ENCODE results near the gene GPR173.

GPR173 gene

DNA sequence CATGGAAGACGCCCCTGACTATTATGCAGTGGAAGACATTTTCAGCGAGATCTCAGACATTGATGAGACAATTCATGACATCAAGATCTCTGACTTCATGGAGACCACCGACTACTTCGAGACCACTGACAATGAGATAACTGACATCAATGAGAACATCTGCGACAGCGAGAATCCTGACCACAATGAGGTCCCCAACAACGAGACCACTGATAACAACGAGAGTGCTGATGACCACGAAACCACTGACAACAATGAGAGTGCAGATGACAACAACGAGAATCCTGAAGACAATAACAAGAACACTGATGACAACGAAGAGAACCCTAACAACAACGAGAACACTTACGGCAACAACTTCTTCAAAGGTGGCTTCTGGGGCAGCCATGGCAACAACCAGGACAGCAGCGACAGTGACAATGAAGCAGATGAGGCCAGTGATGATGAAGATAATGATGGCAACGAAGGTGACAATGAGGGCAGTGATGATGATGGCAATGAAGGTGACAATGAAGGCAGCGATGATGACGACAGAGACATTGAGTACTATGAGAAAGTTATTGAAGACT, 37.2 kb downstream of the GPR173 start:
- TF ChIP-seq, protein P1, sequence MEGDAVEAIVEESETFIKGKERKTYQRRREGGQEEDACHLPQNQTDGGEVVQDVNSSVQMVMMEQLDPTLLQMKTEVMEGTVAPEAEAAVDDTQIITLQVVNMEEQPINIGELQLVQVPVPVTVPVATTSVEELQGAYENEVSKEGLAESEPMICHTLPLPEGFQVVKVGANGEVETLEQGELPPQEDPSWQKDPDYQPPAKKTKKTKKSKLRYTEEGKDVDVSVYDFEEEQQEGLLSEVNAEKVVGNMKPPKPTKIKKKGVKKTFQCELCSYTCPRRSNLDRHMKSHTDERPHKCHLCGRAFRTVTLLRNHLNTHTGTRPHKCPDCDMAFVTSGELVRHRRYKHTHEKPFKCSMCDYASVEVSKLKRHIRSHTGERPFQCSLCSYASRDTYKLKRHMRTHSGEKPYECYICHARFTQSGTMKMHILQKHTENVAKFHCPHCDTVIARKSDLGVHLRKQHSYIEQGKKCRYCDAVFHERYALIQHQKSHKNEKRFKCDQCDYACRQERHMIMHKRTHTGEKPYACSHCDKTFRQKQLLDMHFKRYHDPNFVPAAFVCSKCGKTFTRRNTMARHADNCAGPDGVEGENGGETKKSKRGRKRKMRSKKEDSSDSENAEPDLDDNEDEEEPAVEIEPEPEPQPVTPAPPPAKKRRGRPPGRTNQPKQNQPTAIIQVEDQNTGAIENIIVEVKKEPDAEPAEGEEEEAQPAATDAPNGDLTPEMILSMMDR (IDR thresholded peaks at IDR 0.05), result no peak
- H3K27ac ChIP-seq, result peak overlapping the region; percentile 61
- H3K9me3 ChIP-seq (ENCODE audit: control insufficient read depth, low read length), result no peaks in the 10 kb centered on the region
- H3K79me2 ChIP-seq, result peaks cover 2% of the 10 kb centered on the region
- H3K27me3 ChIP-seq (ENCODE audit: control insufficient read depth, insufficient read depth, low read length), result no peaks in the 10 kb centered on the region
- no peak overlapping the region for H2AFZ ChIP-seq
- no peaks in the 10 kb centered on the region for H3K36me3 ChIP-seq (ENCODE audit: control insufficient read depth, insufficient read depth, low read length)
- H3K4me3 ChIP-seq (ENCODE audit: low read depth, low read length), result no peak overlapping the region
- H3K9ac ChIP-seq, result no peak overlapping the region
- H3K4me1 ChIP-seq, result peaks cover 16% of the 10 kb centered on the region
- H3K4me2 ChIP-seq (ENCODE audit: low read length), result no peak overlapping the region

DNA sequence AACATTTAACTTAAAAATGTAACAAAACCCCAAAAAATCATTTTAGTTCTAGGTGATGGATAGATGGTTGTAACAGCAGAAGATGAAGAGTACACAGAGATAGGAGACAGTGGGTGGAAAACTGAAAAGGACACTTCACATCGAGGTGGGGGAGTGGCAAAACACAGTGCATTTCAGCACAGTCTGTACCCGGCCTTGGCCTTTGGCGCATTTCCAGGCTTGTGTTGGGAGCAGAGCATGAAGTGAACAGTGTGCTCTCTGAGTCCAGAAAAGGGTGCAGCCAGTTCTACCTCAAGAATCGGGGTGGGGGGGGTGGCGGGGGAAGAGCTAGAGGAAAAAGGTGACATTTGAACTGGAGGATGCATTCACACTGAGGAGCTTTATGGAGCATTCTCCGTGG, 37.9 kb downstream of the GPR173 start:
- Histone ChIP-seq H3K9ac (no peak overlapping the region), H3K9me3 (ENCODE audit: control insufficient read depth, low read length) (no peaks in the 10 kb centered on the region), H3K36me3 (ENCODE audit: control insufficient read depth, insufficient read depth, low read length) (no peaks in the 10 kb centered on the region), H3K27me3 (ENCODE audit: control insufficient read depth, insufficient read depth, low read length) (no peaks in the 10 kb centered on the region), H3K4me1 (peaks cover 16% of the 10 kb centered on the region), H3K4me3 (ENCODE audit: low read depth, low read length) (no peak overlapping the region), H3K79me2 (peaks cover 2% of the 10 kb centered on the region), H2AFZ (no peak overlapping the region), H3K4me2 (ENCODE audit: low read length) (no peak overlapping the region), H3K27ac (peak overlapping the region; percentile 62)
- TF ChIP-seq, protein P1 (IDR thresholded peaks at IDR 0.05), result no peak

DNA sequence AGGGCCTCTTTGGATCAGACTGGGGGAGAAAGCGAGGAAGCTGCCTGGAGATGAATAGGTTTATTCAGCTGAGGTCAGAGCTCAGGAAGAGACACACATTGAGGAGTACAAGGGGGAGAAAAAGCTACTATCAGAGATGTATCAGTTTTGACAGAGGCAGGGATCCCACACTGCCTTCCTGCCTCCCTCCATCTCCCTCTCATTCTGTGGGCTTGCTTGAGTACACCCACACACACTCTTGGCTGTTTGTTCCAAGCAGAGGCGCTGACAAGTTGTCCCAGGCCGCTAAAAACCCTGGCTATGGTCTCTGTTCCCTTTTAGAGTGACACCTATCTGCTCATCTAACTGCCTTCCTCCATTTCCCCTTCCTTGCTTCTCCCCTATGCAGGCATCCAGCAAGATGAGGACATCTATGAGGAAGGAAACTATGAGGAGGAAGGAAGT, 38.8 kb downstream of the GPR173 start:
- Histone ChIP-seq H3K27me3 (ENCODE audit: control insufficient read depth, insufficient read depth, low read length) (no peaks in the 10 kb centered on the region), H3K4me3 (ENCODE audit: low read depth, low read length) (no peak overlapping the region), H3K4me2 (ENCODE audit: low read length) (no peak overlapping the region), H3K9ac (no peak overlapping the region), H2AFZ (no peak overlapping the region), H3K4me1 (peaks cover 16% of the 10 kb centered on the region), H3K79me2 (peaks cover 2% of the 10 kb centered on the region), H3K9me3 (ENCODE audit: control insufficient read depth, low read length) (no peaks in the 10 kb centered on the region), H3K27ac (peak overlapping the region; percentile 86), H3K36me3 (ENCODE audit: control insufficient read depth, insufficient read depth, low read length) (no peaks in the 10 kb centered on the region)
- TF ChIP-seq, protein P1 (IDR thresholded peaks at IDR 0.05), result no peak

DNA sequence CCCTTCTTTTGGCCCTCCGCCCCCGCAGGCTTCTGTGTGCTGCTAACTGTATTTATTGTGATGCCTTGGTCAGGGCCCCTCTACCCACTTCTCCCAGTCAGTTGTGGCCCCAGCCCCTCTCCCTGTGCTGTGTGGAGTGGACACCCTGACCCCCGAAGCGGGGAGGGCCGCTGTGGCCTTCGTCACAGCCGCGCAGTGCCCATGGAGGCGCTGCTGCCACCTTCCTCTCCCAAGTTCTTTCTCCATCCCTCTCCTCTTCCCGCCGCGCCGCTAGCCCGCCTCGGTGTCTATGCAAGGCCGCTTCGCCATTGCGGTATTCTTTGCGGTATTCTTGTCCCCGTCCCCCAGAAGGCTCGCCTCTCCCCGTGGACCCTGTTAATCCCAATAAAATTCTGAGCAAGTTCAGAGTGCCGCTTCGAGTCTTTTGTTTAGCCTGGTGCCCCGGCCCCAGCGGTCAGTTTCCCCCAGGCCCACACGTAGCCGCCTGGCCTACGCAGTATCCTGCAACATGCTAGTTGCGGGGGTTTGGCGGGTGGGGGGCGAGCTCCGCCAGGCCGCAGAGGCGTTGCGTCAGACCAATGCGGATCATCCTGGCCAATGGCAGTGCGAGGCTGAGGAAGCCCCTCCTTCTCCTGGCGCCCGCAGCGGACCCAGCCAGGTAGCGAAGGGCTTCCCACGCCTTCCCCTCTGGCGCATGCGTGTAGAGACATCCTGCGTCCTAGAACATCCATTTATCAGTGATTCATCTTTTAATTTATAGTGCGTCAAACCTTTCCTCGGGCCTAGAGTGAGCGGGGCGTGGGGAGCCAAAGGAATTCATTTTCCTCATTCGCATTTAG, 39.8 kb downstream of the GPR173 start:
- peak overlapping the region; percentile 86 for H3K27ac ChIP-seq
- H3K27me3 ChIP-seq (ENCODE audit: control insufficient read depth, insufficient read depth, low read length), result no peaks in the 10 kb centered on the region
- H3K9me3 ChIP-seq (ENCODE audit: control insufficient read depth, low read length), result no peaks in the 10 kb centered on the region
- no peak overlapping the region for H3K9ac ChIP-seq
- TF ChIP-seq, protein P1 (IDR thresholded peaks at IDR 0.05), result no peak
- H2AFZ ChIP-seq, result peak overlapping the region; percentile 74
- no peaks in the 10 kb centered on the region for H3K79me2 ChIP-seq
- H3K4me3 ChIP-seq (ENCODE audit: low read depth, low read length), result peak overlapping the region; percentile 61
- H3K36me3 ChIP-seq (ENCODE audit: control insufficient read depth, insufficient read depth, low read length), result no peaks in the 10 kb centered on the region
- peak overlapping the region; percentile 80 for H3K4me2 ChIP-seq (ENCODE audit: low read length)
- peaks cover 16% of the 10 kb centered on the region for H3K4me1 ChIP-seq

Data from parathyroid adenoma (tissue), 2 donors.